Vagina (tissue), 2 donors: Measurements from ENCODE around the gene GPR55. TPM values are rescaled to one million over a fixed set of nuclear protein-coding genes. Genes with fewer than 3 reads are reported as not detected.

Source experiments
- DNase-seq, 2 donors: peaks; one replicate each; pipeline ENCODE4 v3.0.0-alpha.2; 2017; ENCODE audit errors: extremely low spot score in 2 of 2
- H3K27ac ChIP-seq: fragments of 200-600 bp; sonication (generic); one replicate; pipeline ENCODE4 v1.5.1; 2019
- H3K27me3 ChIP-seq: fragments of 200-600 bp; sonication (generic); one replicate; pipeline ENCODE4 v1.5.1; 2019
- H3K36me3 ChIP-seq, 2 donors: fragments of 200-600 bp; sonication (generic); one replicate each; pipeline ENCODE4 v1.5.1; 2017 to 2019
- H3K4me1 ChIP-seq: fragments of 200-600 bp; sonication (generic); one replicate; pipeline ENCODE4 v1.5.1; 2019
- H3K4me3 ChIP-seq, 2 donors: fragments of 200-600 bp; sonication (generic); 1 replicate in 1 of 2; 2 replicates in 1 of 2; pipeline ENCODE4 v1.5.1; 2016 to 2019
- H3K9me3 ChIP-seq: fragments of 200-600 bp; sonication (generic); one replicate; pipeline ENCODE4 v1.5.1; 2019
- POLR2A ChIP-seq, 2 donors: fragments of 450-650 bp; IDR thresholded peaks; one replicate each; pipeline ENCODE4 v1.6.1; 2017; ENCODE audit warnings: antibody characterized with exemption in 2 of 2, mild to moderate bottlenecking in 2 of 2, moderate library complexity in 2 of 2
- POLR2AphosphoS5 ChIP-seq, 2 donors: sonication (generic); formaldehyde crosslinking; IDR thresholded peaks; one replicate each; pipeline ENCODE4 v1.9.0; 2017; ENCODE audit warnings: antibody characterized with exemption in 2 of 2, mild to moderate bottlenecking in 2 of 2, low read depth in 1 of 2; ENCODE audit not compliant: insufficient read depth in 1 of 2
- intact Hi-C: fragments of 100-400 bp; cut with DNase I; formaldehyde crosslinking; loops from one replicate; pipeline ENCODE4 v1.15.1; 2023
- total RNA-seq: library from RNA; depleted of rRNA; stranded (reverse); fragments of >200 nt; gene quantifications from one replicate; pipeline ENCODE4 v1.2.3, GENCODE V29; 2016
- TF ChIP-seq, protein P1 (sequence below), 3 experiments: fragments of 450-650 bp in 2 of 3; fragments of 200-600 bp in 1 of 3; sonication (generic) in 1 of 3; IDR thresholded peaks; one replicate each; pipeline ENCODE4 v1.5.1; 2017 to 2019; ENCODE audit warnings: antibody characterized with exemption in 3 of 3, mild to moderate bottlenecking in 2 of 3, moderate library complexity in 2 of 3

The GPR55 gene
- total RNA-seq, 1 donor from 2014 or later: 2.7 TPM

DNA sequence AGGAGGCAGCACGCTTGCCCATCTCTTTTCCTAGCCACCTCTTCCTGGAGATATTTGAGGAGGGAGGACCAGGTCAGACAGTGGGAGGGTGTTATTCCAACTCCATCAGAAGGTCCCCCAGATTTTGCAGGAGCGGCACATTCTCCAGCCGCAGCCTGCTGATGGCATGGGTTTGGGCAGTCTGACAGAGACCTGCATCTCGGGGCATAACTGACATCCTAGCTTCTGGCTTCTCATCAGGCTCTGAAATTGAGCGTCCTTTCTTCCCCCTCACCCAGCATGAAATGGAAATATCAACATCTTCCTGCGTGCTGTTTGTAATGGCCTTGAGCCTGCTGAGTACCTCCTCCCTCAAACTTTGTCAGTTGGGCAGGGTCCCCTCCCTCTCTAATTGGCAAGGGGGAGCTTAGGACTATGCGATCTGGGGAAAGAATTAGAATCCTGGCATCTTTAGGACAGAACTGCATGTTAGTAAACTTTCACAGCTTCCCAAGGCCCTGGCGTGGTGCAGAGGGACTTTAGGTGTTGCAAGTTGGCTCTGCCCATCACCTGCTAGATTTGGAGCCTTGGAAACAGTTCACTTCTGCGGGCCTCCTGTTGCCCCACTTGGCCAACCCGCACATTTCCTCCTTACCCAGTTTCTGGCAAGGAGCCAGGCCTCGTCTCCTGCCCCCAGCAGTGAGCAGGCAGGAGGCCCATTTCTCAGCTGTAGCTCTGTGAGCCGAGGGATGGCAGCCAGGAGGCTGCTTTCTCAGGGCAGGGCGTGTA is 58.1 kb downstream of the GPR55 start:
- Histone ChIP-seq H3K9me3 (no peaks in the 10 kb centered on the region), H3K27me3 (no peaks in the 10 kb centered on the region), H3K36me3 (no peaks in the 10 kb centered on the region), H3K4me3 (peak overlapping the region in 1 of 2 donors; percentile 84), H3K4me1 (peaks cover 74% of the 10 kb centered on the region), H3K27ac (peak overlapping the region; percentile 67)
- TF ChIP-seq POLR2AphosphoS5 (IDR thresholded peaks at IDR 0.05; ENCODE audit: insufficient read depth in 1 of 2, low read depth in 1 of 2) (no peak), POLR2A (IDR thresholded peaks at IDR 0.05) (no peak)
- TF ChIP-seq, protein P1, sequence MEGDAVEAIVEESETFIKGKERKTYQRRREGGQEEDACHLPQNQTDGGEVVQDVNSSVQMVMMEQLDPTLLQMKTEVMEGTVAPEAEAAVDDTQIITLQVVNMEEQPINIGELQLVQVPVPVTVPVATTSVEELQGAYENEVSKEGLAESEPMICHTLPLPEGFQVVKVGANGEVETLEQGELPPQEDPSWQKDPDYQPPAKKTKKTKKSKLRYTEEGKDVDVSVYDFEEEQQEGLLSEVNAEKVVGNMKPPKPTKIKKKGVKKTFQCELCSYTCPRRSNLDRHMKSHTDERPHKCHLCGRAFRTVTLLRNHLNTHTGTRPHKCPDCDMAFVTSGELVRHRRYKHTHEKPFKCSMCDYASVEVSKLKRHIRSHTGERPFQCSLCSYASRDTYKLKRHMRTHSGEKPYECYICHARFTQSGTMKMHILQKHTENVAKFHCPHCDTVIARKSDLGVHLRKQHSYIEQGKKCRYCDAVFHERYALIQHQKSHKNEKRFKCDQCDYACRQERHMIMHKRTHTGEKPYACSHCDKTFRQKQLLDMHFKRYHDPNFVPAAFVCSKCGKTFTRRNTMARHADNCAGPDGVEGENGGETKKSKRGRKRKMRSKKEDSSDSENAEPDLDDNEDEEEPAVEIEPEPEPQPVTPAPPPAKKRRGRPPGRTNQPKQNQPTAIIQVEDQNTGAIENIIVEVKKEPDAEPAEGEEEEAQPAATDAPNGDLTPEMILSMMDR (IDR thresholded peaks at IDR 0.05): no peak
- intact Hi-C loops: no loop called here
- peak in 1 of 2 donors; percentile 86 for DNase-seq

DNA sequence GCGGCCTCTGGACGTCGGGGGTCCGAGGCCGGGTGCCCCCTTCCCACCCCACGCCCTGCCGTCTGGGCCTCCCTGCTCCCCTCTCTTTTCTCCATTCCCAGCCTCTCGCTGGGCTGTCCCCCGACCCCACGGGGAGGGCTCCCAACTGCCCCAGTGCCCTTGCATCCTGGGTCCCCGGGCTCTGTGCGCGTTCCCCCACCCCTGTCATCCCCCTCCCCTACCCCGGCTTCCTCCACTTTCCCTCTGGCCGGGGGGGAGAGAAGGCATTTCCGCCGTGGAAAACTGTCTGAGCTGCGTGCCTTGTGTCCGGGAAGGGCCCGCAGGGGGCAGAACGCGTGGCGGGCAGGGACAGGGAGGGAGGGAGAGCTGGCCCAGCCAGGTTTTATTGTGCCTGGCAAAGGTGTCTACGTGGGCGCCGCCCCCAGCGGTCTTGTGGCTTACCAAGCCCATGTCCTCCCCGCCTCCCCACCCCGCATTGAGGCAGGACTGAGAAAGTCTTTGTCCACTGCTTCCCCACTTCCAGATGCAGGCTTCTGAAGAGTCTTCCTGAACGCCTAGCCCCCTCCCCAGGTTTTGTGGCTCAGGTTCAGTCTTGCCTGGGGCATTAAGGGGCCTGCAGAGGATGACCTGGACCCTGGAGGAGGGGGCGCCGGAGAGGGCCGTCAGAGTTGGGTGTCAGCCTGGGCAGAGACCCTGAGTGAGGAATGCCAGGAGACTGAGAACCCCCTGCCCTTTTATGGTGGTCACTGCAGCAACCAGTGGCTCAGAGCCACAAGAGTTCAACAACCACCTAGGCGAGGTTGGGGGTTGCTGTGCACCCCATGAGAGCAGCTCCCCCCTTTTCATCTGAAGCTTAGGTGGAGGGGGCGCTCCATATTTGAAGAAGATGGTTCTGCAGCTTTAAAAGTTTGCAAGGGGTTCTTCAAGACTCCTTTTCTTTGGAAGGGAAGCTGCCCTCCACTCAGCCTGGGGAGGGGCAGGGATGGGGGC is 59.0 kb downstream of the GPR55 start:
- peak in 1 of 2 donors; percentile 24 for TF ChIP-seq POLR2AphosphoS5 (IDR thresholded peaks at IDR 0.05; ENCODE audit: insufficient read depth in 1 of 2, low read depth in 1 of 2)
- TF ChIP-seq, protein P1 (IDR thresholded peaks at IDR 0.05): no peak
- Histone ChIP-seq H3K36me3 (no peaks in the 10 kb centered on the region), H3K4me3 (peak overlapping the region; percentile 68 to 84), H3K27ac (peak overlapping the region; percentile 67), H3K27me3 (no peaks in the 10 kb centered on the region), H3K9me3 (no peaks in the 10 kb centered on the region), H3K4me1 (peaks cover 68% of the 10 kb centered on the region)
- intact Hi-C loops: no loop called here
- peak; percentile 84 to 93 for DNase-seq

DNA sequence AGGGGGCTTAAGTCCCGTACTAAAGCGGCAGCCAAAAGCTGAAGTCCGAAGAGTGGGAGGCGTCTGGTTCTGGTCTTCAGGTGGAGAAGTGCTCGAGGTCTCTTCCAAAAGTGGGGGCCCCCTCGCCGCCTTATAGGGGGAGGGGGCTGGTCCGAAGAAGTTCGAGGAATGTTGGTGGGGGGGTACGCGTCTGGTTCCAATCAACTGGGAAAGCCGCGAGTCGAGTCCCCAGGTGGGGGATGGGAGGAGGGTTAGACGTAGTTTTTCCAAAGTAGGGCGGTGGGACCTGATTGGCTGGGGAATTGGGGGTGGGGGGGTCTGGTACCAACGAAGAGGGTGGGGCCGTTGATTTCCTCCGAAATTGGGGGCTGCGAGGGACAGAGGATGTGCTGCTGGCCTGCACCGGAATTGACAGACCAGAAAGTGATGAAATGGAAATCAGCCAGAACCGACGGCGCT is 59.7 kb downstream of the GPR55 start:
- Histone ChIP-seq H3K4me1 (peaks cover 61% of the 10 kb centered on the region), H3K9me3 (no peaks in the 10 kb centered on the region), H3K36me3 (no peaks in the 10 kb centered on the region), H3K4me3 (peak overlapping the region; percentile 68 to 84), H3K27me3 (no peaks in the 10 kb centered on the region), H3K27ac (peak overlapping the region; percentile 67)
- intact Hi-C loops: no loop called here
- DNase-seq: peak in 1 of 2 donors; percentile 85
- no peak for TF ChIP-seq POLR2A (IDR thresholded peaks at IDR 0.05)
- TF ChIP-seq, protein P1 (IDR thresholded peaks at IDR 0.05): no peak
- TF ChIP-seq POLR2AphosphoS5 (IDR thresholded peaks at IDR 0.05; ENCODE audit: insufficient read depth in 1 of 2, low read depth in 1 of 2): no peak

DNA sequence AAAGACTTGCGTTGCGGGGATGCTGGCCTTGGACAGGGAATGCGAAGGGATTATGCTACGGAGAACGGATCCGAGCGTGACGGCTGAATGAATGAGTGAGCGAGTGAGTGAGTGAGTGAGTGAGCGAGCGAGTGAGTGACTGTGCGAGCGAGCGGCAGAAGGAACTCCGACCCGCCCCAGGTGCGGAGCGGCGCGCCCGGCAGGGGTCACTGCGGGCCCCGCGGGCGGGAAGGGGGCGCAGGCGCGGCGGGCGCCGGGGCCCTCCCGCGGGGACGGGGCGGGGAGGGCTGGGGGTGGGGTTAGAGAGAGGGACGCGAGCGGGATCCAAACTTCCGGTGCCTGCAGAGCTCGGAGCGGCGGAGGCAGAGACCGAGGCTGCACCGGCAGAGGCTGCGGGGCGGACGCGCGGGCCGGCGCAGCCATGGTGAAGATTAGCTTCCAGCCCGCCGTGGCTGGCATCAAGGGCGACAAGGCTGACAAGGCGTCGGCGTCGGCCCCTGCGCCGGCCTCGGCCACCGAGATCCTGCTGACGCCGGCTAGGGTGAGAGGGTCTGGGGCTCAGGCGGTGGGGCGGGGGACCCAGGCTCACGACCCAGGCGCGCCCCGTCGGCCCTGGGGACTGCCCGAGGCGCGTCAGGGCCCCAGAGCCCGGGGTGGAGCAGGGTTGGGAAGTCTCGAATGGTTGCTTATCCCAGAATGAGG is 60.3 kb downstream of the GPR55 start, which contains the start of gene ITM2C:
Gene ITM2C (plus strand): TSS at position 338 of the 702 bp plus-strand sequence. CDS start 84 bp downstream, at position 422.
- TF ChIP-seq POLR2AphosphoS5 (IDR thresholded peaks at IDR 0.05; ENCODE audit: insufficient read depth in 1 of 2, low read depth in 1 of 2) (peak in 1 of 2 donors; percentile 78), POLR2A (IDR thresholded peaks at IDR 0.05) (no peak)
- TF ChIP-seq, protein P1 (IDR thresholded peaks at IDR 0.05): peak in 1 of 3 experiments; percentile 24
- H3K4me3 ChIP-seq: peak within 1 kb of the TSS; percentile 68 to 84
- intact Hi-C loops: no loop called here
- H3K27ac ChIP-seq: peak within 1 kb of the TSS; percentile 67
- no peaks in the 10 kb centered on the region for H3K27me3 ChIP-seq
- H3K36me3 ChIP-seq: no peaks in the 10 kb centered on the region
- no peak for DNase-seq
- H3K4me1 ChIP-seq: peaks cover 55% of the 10 kb centered on the region
- H3K9me3 ChIP-seq: no peaks in the 10 kb centered on the region
